ENCODE data around the gene FOXO1. TPM values are rescaled to one million over a fixed set of nuclear protein-coding genes. Genes with fewer than 3 reads are reported as not detected.

The FOXO1 gene
- total and polyA plus RNA-seq, 2 experiments from 2014 or later, result 32.4 to 68.0 TPM

DNA sequence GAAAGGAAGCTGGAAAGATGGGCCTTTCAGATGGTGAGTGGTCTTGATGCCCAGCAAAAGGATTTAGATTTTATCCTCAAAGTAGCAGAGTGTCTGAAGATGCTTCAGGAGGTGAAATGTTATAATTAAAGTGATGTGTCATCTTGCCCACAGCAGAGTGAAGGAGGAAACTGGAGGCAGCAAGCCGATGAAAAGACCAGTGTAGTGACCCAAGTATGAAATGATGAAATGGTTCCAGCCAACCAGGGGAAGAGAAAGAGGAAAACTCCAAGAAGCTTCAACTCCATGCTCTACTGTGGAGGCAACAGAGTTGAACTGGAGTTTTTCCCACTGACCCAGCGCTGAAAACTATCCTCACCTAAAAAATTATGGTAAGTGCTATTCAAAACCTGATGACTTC, 66.7 kb downstream of the FOXO1 start:
- peaks cover 3% of the 10 kb centered on the region; the same call in 1 of the 2 replicates for H3F3A ChIP-seq (replicated peaks; ENCODE audit: low read depth)
- ATAC-seq (no peak), DNase-seq (ENCODE audit: low spot score) (no peak)
- peaks cover 76% of the 10 kb centered on the region for H4K20me1 ChIP-seq (replicated peaks; ENCODE audit: insufficient read depth)
- peaks cover 82% of the 10 kb centered on the region for H3K4me1 Mint-ChIP-seq
- H3K36me3 Mint-ChIP-seq (ENCODE audit: low read depth), result no peaks in the 10 kb centered on the region
- H3K36me3 ChIP-seq (ENCODE audit: insufficient read depth), result no peaks in the 10 kb centered on the region
- H3K27me3 Mint-ChIP-seq (ENCODE audit: insufficient read depth, low read depth, poor library complexity), result peaks cover 7% of the 10 kb centered on the region
- 0 out of 2 replicates have a peak overlapping the region, but pooled peaks have one; percentile 13 for H3K27ac ChIP-seq (ENCODE audit: low read depth)
- no peaks in the 10 kb centered on the region for H3K9me2 ChIP-seq (ENCODE audit: insufficient read depth)
- H3K4me3 Mint-ChIP-seq, result no peak overlapping the region
- no peak overlapping the region for H3K4me3 ChIP-seq
- H3K27me3 ChIP-seq (ENCODE audit: insufficient read depth), result no peaks in the 10 kb centered on the region
- peaks cover 74% of the 10 kb centered on the region for H3K4me1 ChIP-seq (ENCODE audit: insufficient read depth)
- peaks cover 100% of the 10 kb centered on the region for H3K79me2 ChIP-seq (replicated peaks; ENCODE audit: insufficient read depth)
- H3K27ac Mint-ChIP-seq, result peak overlapping the region; percentile 50; the same call in 1 of the 2 replicates
- no peak for TF ChIP-seq EZH2 (IDR thresholded peaks at IDR 0.05; ENCODE audit: low read depth, unreplicated experiment)
- TF ChIP-seq, protein P1, sequence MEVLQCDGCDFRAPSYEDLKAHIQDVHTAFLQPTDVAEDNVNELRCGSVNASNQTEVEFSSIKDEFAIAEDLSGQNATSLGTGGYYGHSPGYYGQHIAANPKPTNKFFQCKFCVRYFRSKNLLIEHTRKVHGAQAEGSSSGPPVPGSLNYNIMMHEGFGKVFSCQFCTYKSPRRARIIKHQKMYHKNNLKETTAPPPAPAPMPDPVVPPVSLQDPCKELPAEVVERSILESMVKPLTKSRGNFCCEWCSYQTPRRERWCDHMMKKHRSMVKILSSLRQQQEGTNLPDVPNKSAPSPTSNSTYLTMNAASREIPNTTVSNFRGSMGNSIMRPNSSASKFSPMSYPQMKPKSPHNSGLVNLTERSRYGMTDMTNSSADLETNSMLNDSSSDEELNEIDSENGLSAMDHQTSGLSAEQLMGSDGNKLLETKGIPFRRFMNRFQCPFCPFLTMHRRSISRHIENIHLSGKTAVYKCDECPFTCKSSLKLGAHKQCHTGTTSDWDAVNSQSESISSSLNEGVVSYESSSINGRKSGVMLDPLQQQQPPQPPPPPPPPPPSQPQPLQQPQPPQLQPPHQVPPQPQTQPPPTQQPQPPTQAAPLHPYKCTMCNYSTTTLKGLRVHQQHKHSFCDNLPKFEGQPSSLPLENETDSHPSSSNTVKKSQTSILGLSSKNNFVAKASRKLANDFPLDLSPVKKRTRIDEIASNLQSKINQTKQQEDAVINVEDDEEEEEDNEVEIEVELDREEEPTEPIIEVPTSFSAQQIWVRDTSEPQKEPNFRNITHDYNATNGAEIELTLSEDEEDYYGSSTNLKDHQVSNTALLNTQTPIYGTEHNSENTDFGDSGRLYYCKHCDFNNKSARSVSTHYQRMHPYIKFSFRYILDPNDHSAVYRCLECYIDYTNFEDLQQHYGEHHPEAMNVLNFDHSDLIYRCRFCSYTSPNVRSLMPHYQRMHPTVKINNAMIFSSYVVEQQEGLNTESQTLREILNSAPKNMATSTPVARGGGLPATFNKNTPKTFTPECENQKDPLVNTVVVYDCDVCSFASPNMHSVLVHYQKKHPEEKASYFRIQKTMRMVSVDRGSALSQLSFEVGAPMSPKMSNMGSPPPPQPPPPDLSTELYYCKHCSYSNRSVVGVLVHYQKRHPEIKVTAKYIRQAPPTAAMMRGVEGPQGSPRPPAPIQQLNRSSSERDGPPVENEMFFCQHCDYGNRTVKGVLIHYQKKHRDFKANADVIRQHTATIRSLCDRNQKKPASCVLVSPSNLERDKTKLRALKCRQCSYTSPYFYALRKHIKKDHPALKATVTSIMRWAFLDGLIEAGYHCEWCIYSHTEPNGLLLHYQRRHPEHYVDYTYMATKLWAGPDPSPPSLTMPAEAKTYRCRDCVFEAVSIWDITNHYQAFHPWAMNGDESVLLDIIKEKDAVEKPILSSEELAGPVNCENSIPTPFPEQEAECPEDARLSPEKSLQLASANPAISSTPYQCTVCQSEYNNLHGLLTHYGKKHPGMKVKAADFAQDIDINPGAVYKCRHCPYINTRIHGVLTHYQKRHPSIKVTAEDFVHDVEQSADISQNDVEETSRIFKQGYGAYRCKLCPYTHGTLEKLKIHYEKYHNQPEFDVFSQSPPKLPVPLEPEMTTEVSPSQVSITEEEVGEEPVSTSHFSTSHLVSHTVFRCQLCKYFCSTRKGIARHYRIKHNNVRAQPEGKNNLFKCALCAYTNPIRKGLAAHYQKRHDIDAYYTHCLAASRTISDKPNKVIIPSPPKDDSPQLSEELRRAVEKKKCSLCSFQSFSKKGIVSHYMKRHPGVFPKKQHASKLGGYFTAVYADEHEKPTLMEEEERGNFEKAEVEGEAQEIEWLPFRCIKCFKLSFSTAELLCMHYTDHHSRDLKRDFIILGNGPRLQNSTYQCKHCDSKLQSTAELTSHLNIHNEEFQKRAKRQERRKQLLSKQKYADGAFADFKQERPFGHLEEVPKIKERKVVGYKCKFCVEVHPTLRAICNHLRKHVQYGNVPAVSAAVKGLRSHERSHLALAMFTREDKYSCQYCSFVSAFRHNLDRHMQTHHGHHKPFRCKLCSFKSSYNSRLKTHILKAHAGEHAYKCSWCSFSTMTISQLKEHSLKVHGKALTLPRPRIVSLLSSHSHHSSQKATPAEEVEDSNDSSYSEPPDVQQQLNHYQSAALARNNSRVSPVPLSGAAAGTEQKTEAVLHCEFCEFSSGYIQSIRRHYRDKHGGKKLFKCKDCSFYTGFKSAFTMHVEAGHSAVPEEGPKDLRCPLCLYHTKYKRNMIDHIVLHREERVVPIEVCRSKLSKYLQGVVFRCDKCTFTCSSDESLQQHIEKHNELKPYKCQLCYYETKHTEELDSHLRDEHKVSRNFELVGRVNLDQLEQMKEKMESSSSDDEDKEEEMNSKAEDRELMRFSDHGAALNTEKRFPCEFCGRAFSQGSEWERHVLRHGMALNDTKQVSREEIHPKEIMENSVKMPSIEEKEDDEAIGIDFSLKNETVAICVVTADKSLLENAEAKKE (CRISPR knock-in tag; IDR thresholded peaks at IDR 0.05), result no peak
- TF ChIP-seq ZNF114 (CRISPR knock-in tag; IDR thresholded peaks at IDR 0.05), result no peak
- TF ChIP-seq, protein P2, sequence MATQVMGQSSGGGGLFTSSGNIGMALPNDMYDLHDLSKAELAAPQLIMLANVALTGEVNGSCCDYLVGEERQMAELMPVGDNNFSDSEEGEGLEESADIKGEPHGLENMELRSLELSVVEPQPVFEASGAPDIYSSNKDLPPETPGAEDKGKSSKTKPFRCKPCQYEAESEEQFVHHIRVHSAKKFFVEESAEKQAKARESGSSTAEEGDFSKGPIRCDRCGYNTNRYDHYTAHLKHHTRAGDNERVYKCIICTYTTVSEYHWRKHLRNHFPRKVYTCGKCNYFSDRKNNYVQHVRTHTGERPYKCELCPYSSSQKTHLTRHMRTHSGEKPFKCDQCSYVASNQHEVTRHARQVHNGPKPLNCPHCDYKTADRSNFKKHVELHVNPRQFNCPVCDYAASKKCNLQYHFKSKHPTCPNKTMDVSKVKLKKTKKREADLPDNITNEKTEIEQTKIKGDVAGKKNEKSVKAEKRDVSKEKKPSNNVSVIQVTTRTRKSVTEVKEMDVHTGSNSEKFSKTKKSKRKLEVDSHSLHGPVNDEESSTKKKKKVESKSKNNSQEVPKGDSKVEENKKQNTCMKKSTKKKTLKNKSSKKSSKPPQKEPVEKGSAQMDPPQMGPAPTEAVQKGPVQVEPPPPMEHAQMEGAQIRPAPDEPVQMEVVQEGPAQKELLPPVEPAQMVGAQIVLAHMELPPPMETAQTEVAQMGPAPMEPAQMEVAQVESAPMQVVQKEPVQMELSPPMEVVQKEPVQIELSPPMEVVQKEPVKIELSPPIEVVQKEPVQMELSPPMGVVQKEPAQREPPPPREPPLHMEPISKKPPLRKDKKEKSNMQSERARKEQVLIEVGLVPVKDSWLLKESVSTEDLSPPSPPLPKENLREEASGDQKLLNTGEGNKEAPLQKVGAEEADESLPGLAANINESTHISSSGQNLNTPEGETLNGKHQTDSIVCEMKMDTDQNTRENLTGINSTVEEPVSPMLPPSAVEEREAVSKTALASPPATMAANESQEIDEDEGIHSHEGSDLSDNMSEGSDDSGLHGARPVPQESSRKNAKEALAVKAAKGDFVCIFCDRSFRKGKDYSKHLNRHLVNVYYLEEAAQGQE (IDR thresholded peaks at IDR 0.05; ENCODE audit: unreplicated experiment), result no peak
- TF ChIP-seq CREB1 (CRISPR knock-in tag; IDR thresholded peaks at IDR 0.05; ENCODE audit: low read depth), result no peak
- no peak for TF ChIP-seq POLR2AphosphoS5 (IDR thresholded peaks at IDR 0.05; ENCODE audit: low read depth)
- no peak for TF ChIP-seq ZNF331 (CRISPR knock-in tag; IDR thresholded peaks at IDR 0.05; ENCODE audit: low read depth)
- TF ChIP-seq, protein P3, sequence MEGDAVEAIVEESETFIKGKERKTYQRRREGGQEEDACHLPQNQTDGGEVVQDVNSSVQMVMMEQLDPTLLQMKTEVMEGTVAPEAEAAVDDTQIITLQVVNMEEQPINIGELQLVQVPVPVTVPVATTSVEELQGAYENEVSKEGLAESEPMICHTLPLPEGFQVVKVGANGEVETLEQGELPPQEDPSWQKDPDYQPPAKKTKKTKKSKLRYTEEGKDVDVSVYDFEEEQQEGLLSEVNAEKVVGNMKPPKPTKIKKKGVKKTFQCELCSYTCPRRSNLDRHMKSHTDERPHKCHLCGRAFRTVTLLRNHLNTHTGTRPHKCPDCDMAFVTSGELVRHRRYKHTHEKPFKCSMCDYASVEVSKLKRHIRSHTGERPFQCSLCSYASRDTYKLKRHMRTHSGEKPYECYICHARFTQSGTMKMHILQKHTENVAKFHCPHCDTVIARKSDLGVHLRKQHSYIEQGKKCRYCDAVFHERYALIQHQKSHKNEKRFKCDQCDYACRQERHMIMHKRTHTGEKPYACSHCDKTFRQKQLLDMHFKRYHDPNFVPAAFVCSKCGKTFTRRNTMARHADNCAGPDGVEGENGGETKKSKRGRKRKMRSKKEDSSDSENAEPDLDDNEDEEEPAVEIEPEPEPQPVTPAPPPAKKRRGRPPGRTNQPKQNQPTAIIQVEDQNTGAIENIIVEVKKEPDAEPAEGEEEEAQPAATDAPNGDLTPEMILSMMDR (conservative IDR thresholded peaks at IDR 0.05; ENCODE audit: low read depth in 2 of 2), result no peak
- TF ChIP-seq, protein P4, sequence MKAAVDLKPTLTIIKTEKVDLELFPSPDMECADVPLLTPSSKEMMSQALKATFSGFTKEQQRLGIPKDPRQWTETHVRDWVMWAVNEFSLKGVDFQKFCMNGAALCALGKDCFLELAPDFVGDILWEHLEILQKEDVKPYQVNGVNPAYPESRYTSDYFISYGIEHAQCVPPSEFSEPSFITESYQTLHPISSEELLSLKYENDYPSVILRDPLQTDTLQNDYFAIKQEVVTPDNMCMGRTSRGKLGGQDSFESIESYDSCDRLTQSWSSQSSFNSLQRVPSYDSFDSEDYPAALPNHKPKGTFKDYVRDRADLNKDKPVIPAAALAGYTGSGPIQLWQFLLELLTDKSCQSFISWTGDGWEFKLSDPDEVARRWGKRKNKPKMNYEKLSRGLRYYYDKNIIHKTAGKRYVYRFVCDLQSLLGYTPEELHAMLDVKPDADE (IDR thresholded peaks at IDR 0.05), result no peak
- TF ChIP-seq EZH2phosphoT487 (IDR thresholded peaks at IDR 0.05; ENCODE audit: unreplicated experiment), result no peak
- TF ChIP-seq JUNB (IDR thresholded peaks at IDR 0.05; ENCODE audit: unreplicated experiment), result no peak
- no peak for TF ChIP-seq NANOG (IDR thresholded peaks at IDR 0.05; ENCODE audit: borderline replicate concordance)
- H3K4me2 ChIP-seq, result peak overlapping the region; percentile 53
- no peaks in the 10 kb centered on the region for H3K9me3 Mint-ChIP-seq
- no peak overlapping the region for H2AFZ ChIP-seq
